ENCODE data around the gene TFCP2. TPM values are rescaled to one million over a fixed set of nuclear protein-coding genes. Genes with fewer than 3 reads are reported as not detected.

Gene TFCP2
- total and polyA plus RNA-seq, 2 of the 13 experiments (the other 11 are each of a cell fraction or from before 2014, with no cell fraction given) = 7.6 to 10.0 TPM

DNA sequence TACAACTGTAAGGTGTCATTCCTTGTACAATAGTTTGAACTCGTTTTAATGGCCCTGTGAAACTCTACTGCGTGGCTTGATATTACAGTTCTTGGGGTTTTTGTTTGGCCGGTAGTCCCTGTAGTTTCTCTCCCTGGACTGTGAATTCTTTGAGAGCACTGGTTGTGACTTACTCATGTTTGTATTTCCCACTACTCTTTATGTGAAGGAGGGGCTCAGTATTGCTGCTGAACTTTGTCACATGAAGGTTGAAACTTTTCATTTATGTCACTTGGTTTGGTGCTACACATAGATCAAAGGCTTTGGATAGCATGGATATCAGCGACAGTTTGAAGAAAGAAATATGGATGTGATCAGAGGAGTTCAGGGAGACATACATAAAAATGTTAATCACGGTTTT is 46.4 kb upstream of the TFCP2 start (continued):
- no peak for TF ChIP-seq CCDC6 (CRISPR knock-in tag; IDR thresholded peaks at IDR 0.05)
- TF ChIP-seq CREM (IDR thresholded peaks at IDR 0.05) = 0 out of 2 replicates have a peak, but pooled peaks have one; percentile 33
- TF ChIP-seq CREM (CRISPR knock-in tag; IDR thresholded peaks at IDR 0.05) = no peak
- TF ChIP-seq, protein P1, sequence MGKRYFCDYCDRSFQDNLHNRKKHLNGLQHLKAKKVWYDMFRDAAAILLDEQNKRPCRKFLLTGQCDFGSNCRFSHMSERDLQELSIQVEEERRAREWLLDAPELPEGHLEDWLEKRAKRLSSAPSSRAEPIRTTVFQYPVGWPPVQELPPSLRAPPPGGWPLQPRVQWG (CRISPR knock-in tag; IDR thresholded peaks at IDR 0.05; ENCODE audit: borderline replicate concordance, low read depth) = no peak
- no peak for TF ChIP-seq RNF2 (conservative IDR thresholded peaks at IDR 0.05; ENCODE audit: low read depth)
- TF ChIP-seq PCBP1 (IDR thresholded peaks at IDR 0.05; ENCODE audit: borderline replicate concordance, low read depth, low read length) = no peak
- TF ChIP-seq, protein P2, sequence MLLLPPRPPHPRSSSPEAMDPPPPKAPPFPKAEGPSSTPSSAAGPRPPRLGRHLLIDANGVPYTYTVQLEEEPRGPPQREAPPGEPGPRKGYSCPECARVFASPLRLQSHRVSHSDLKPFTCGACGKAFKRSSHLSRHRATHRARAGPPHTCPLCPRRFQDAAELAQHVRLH (CRISPR knock-in tag; IDR thresholded peaks at IDR 0.05; ENCODE audit: borderline replicate concordance, low read depth) = no peak
- TF ChIP-seq ZNF737 (CRISPR knock-in tag; IDR thresholded peaks at IDR 0.05; ENCODE audit: borderline replicate concordance) = no peak
- TF ChIP-seq, protein P3, sequence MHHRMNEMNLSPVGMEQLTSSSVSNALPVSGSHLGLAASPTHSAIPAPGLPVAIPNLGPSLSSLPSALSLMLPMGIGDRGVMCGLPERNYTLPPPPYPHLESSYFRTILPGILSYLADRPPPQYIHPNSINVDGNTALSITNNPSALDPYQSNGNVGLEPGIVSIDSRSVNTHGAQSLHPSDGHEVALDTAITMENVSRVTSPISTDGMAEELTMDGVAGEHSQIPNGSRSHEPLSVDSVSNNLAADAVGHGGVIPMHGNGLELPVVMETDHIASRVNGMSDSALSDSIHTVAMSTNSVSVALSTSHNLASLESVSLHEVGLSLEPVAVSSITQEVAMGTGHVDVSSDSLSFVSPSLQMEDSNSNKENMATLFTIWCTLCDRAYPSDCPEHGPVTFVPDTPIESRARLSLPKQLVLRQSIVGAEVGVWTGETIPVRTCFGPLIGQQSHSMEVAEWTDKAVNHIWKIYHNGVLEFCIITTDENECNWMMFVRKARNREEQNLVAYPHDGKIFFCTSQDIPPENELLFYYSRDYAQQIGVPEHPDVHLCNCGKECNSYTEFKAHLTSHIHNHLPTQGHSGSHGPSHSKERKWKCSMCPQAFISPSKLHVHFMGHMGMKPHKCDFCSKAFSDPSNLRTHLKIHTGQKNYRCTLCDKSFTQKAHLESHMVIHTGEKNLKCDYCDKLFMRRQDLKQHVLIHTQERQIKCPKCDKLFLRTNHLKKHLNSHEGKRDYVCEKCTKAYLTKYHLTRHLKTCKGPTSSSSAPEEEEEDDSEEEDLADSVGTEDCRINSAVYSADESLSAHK (CRISPR knock-in tag; IDR thresholded peaks at IDR 0.05; ENCODE audit: borderline replicate concordance) = no peak
- no peak for TF ChIP-seq MLLT10 (CRISPR knock-in tag; IDR thresholded peaks at IDR 0.05)
- no peak for TF ChIP-seq ZNF382 (CRISPR knock-in tag; IDR thresholded peaks at IDR 0.05; ENCODE audit: borderline replicate concordance)
- no peak for TF ChIP-seq HDAC1 (CRISPR knock-in tag; IDR thresholded peaks at IDR 0.05)
- TF ChIP-seq NR2F6 (IDR thresholded peaks at IDR 0.05) = no peak
- 0 out of 2 replicates have a peak, but pooled peaks have one; percentile 13 for TF ChIP-seq NR2F6 (CRISPR knock-in tag; IDR thresholded peaks at IDR 0.05)
- TF ChIP-seq, protein P4, sequence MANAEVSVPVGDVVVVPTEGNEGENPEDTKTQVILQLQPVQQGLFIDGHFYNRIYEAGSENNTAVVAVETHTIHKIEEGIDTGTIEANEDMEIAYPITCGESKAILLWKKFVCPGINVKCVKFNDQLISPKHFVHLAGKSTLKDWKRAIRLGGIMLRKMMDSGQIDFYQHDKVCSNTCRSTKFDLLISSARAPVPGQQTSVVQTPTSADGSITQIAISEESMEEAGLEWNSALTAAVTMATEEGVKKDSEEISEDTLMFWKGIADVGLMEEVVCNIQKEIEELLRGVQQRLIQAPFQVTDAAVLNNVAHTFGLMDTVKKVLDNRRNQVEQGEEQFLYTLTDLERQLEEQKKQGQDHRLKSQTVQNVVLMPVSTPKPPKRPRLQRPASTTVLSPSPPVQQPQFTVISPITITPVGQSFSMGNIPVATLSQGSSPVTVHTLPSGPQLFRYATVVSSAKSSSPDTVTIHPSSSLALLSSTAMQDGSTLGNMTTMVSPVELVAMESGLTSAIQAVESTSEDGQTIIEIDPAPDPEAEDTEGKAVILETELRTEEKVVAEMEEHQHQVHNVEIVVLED (CRISPR knock-in tag; IDR thresholded peaks at IDR 0.05; ENCODE audit: borderline replicate concordance) = no peak
- TF ChIP-seq TCF12 (IDR thresholded peaks at IDR 0.05) = no peak
- no peak for TF ChIP-seq TCF12 (CRISPR knock-in tag; IDR thresholded peaks at IDR 0.05)

Measured in HepG2 (cell line).